ENCODE measurements around the gene PTGR2.
A peak's percentile ranks its signal among the peaks of the same experiment; 100 is the strongest.

PTGR2 gene

DNA sequence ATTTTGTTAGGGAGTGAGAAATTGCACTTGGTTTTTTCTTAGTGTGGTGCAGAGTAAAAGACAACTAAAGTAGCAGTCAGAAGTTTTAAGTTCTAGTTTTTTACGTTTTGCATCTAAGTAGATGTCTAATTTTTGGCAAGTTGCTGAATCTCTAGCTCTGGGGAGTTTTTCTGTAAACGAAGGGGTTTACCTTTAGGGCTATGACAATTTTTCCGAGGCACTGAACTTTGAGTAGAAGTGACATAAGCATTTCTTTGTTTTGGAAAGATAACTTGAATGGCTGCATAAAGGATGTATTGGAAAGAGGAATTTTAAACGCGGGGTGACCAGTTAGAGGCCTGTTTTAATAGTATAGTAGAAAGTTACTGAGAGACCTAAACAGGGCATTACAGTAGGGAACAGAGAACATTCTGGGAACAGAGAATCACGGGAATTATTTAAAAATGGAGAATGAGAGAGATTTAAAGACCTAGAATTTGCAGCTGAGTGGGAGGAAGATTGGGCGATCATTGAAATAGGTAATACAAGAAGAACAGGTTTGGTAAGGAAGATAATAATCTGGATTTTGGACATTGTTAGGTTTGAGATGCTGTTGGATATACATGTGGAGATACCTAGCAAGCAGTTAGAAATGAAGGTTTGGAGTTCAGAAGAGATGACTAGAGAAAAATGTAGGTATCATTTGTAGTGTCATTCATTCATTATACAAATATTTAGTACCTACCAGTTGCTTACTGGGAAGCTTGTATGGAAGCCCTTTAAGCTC, 36.2 kb downstream of the PTGR2 start:
- peak overlapping the region; percentile 95 for H3K27ac ChIP-seq
- TF ChIP-seq, protein P1, sequence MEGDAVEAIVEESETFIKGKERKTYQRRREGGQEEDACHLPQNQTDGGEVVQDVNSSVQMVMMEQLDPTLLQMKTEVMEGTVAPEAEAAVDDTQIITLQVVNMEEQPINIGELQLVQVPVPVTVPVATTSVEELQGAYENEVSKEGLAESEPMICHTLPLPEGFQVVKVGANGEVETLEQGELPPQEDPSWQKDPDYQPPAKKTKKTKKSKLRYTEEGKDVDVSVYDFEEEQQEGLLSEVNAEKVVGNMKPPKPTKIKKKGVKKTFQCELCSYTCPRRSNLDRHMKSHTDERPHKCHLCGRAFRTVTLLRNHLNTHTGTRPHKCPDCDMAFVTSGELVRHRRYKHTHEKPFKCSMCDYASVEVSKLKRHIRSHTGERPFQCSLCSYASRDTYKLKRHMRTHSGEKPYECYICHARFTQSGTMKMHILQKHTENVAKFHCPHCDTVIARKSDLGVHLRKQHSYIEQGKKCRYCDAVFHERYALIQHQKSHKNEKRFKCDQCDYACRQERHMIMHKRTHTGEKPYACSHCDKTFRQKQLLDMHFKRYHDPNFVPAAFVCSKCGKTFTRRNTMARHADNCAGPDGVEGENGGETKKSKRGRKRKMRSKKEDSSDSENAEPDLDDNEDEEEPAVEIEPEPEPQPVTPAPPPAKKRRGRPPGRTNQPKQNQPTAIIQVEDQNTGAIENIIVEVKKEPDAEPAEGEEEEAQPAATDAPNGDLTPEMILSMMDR (conservative IDR thresholded peaks at IDR 0.05): no peak

DNA sequence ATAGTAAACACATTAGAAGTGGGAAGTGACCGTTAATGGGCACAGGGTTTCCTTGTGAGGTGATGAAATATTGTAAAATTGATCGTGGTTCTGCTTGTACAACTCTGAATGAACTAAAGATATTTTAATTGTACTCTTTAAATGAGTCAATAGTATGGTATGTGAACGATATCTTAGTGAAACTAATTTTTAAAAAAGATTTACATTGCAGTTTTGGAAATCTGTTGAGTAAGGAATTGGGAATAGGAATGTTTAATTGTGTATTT, 36.8 kb downstream of the PTGR2 start:
- peak overlapping the region; percentile 95 for H3K27ac ChIP-seq
- TF ChIP-seq, protein P1 (conservative IDR thresholded peaks at IDR 0.05): no peak

DNA sequence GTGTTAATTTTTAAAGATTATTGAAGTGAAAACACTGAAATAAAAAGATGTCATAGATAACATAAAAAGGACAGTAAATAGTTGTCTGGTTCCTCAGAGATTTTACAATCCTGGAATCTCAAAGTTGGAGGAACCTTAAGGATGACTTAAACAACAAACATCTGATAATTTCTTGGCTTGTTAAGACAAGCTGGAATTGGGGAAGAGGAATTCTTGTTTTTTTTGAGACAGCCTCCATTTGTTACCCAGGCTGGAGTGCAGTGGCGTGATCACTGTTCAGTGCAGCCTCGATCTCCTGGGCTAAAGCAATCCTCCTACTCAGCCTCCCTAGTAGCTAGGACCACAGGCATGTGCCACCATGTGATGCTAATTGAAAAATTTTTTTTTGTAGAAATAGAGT, 37.3 kb downstream of the PTGR2 start:
- TF ChIP-seq, protein P1 (conservative IDR thresholded peaks at IDR 0.05): no peak
- peak overlapping the region; percentile 95 for H3K27ac ChIP-seq

GRCh38 chr14:73889376-73889775, 37.7 kb downstream of the PTGR2 start:
- TF ChIP-seq, protein P1 (conservative IDR thresholded peaks at IDR 0.05): no peak
- H3K27ac ChIP-seq: peak overlapping the region; percentile 95

GRCh38 chr14:73894180-73894687, 42.6 kb downstream of the PTGR2 start:
- H3K27ac ChIP-seq: peak overlapping the region; percentile 2; the same call in 1 of the 2 replicates

DNA sequence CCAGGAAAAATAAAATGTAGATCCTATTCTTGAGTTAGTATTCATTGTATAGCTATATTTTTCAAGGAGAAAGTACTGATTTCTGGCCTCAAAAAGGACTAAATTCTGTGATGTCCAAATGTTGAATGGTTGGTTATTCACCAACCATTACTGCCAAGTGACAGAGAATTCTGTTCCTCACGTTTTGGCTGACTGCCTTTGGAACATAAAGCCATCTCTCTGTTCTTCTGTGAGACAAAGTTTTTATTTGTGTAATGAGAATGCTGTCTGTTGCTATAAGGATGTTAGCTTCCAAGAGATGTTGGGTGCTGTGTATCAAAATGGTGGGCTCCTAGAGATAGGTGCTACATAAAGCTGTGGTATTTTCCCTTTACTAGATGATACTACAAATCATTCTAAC, 44.3 kb downstream of the PTGR2 start:
- H3K27ac ChIP-seq: no peak overlapping the region
- TF ChIP-seq, protein P1 (conservative IDR thresholded peaks at IDR 0.05): no peak

GRCh38 chr14:73896521-73896920, 44.9 kb downstream of the PTGR2 start:
- TF ChIP-seq, protein P1 (conservative IDR thresholded peaks at IDR 0.05): no peak

DNA sequence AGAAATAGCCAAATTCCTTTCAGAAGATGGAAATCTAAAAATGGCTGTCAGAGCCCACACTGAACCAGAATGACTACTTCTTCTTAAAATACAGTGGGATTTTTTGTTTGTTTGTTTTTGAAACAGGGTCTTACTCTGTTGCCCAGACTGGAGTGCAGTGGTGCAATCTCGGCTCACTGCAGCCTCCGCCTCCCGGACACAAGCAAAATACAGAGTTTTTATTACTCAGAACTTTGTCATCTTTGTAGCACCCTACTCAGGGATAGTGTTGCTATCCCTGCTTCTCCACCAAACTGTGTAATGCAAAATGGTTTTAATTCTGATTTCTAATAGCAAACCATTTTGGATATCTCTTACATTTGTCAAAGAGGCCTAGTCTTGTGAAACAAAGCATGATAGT, 51.4 kb downstream of the PTGR2 start:
- no peak overlapping the region for H3K27ac ChIP-seq
- TF ChIP-seq, protein P1 (conservative IDR thresholded peaks at IDR 0.05): no peak

More at GRCh38 chr14:73896521-73896920, 44.9 kb downstream of the PTGR2 start:
- H3K27ac ChIP-seq: no peak overlapping the region

Data from VCaP (cell line).